SK-N-SH (cell line): ENCODE results near the gene KLK11.

ENCODE experiments used
- ELF1 ChIP-seq: IDR thresholded peaks from 2 replicates; pipeline ENCODE4 v1.4.0; 2012
- EP300 ChIP-seq, 2 experiments: IDR thresholded peaks; 2 replicates each; pipeline versions ENCODE4 v1.4.0 to v1.6.1; 2012; ENCODE audit warnings: borderline replicate concordance in 1 of 2, low read depth in 1 of 2, low read length in 1 of 2
- FOXM1 ChIP-seq: IDR thresholded peaks from 2 replicates; pipeline ENCODE4 v1.4.0; 2012; ENCODE audit warnings: low read depth, mild to moderate bottlenecking
- GATA2 ChIP-seq: sonication (generic); formaldehyde crosslinking; IDR thresholded peaks from 2 replicates; pipeline ENCODE4 v1.5.0; 2020; ENCODE audit warnings: mild to moderate bottlenecking, missing genetic modification reagents
- JUND ChIP-seq: IDR thresholded peaks from 2 replicates; pipeline ENCODE4 v1.4.0; 2012
- MXI1 ChIP-seq: IDR thresholded peaks from 2 replicates; pipeline ENCODE4 v1.6.1; 2012; ENCODE audit warnings: mild to moderate bottlenecking, low read depth, low read length, improper control_type of control experiment
- POLR2AphosphoS5 ChIP-seq: IDR thresholded peaks from 2 replicates; pipeline ENCODE4 v1.6.1; 2012; ENCODE audit warnings: low read depth, low read length
- TAF1 ChIP-seq: IDR thresholded peaks from 2 replicates; pipeline ENCODE4 v1.6.1; 2012; ENCODE audit warnings: low read depth, mild to moderate bottlenecking, low read length, moderate library complexity, borderline replicate concordance
- TCF12 ChIP-seq: IDR thresholded peaks from 2 replicates; pipeline ENCODE4 v1.4.0; 2012
- TF ChIP-seq, protein P1 (sequence below): fragments of 200-600 bp; sonication (generic); IDR thresholded peaks from 2 replicates; pipeline ENCODE4 v1.6.1; 2017; ENCODE audit warnings: antibody characterized with exemption, mild to moderate bottlenecking, moderate library complexity
- TF ChIP-seq, protein P2 (sequence below): fragments of 150-350 bp; IDR thresholded peaks from 2 replicates; pipeline ENCODE4 v1.6.1; 2016; ENCODE audit warnings: mild to moderate bottlenecking, low read depth, low read length
- TF ChIP-seq, protein P3 (sequence below): IDR thresholded peaks from 2 replicates; pipeline ENCODE4 v1.6.1; 2012; ENCODE audit warnings: mild to moderate bottlenecking, low read depth, low read length, moderate library complexity
- TF ChIP-seq, protein P4 (sequence below): IDR thresholded peaks from 2 replicates; pipeline ENCODE4; 2012

DNA sequence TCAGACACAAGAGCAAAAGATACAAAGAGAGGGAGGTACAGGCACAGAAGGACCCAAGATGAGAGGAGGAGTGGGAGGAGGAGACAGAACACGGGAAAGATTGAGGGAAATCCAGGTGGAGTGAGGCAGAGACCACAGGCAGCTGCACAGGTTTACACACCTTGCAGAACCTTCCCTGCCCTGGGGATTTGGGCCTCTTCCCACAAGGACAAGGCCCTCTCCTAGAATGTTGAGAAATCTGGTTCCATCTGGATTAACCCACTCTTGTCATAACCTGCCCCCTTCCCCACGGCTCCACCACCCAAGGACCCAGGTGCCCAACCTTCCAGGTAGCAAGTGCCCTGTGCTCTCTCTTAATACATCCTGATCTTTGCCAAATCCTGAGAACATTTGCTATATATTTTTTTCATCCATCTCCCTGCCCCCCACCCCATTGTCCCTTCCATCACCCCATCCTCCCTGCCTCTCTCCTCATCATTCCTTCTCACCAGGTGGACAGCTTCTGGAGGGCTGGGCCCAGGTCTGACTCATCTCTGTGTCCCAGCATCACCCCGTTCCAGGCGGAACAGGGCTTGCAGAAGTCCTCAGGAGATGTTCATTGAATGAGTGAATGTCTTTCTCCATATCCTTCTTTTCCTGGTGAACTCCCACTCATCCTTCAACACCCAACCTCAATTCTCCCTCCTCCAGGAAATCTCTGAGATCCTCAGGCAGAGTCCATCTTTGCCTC, 16.2 kb downstream of the KLK11 start:
- TF ChIP-seq, protein P1, sequence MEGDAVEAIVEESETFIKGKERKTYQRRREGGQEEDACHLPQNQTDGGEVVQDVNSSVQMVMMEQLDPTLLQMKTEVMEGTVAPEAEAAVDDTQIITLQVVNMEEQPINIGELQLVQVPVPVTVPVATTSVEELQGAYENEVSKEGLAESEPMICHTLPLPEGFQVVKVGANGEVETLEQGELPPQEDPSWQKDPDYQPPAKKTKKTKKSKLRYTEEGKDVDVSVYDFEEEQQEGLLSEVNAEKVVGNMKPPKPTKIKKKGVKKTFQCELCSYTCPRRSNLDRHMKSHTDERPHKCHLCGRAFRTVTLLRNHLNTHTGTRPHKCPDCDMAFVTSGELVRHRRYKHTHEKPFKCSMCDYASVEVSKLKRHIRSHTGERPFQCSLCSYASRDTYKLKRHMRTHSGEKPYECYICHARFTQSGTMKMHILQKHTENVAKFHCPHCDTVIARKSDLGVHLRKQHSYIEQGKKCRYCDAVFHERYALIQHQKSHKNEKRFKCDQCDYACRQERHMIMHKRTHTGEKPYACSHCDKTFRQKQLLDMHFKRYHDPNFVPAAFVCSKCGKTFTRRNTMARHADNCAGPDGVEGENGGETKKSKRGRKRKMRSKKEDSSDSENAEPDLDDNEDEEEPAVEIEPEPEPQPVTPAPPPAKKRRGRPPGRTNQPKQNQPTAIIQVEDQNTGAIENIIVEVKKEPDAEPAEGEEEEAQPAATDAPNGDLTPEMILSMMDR, result no peak
- TF ChIP-seq, protein P2, sequence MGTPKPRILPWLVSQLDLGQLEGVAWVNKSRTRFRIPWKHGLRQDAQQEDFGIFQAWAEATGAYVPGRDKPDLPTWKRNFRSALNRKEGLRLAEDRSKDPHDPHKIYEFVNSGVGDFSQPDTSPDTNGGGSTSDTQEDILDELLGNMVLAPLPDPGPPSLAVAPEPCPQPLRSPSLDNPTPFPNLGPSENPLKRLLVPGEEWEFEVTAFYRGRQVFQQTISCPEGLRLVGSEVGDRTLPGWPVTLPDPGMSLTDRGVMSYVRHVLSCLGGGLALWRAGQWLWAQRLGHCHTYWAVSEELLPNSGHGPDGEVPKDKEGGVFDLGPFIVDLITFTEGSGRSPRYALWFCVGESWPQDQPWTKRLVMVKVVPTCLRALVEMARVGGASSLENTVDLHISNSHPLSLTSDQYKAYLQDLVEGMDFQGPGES, result no peak
- TF ChIP-seq GATA2 (no peak), JUND (no peak), FOXM1 (no peak), MXI1 (no peak), ELF1 (no peak), POLR2AphosphoS5 (no peak), EP300 (IDR thresholded peaks at IDR 0.05; ENCODE audit: borderline replicate concordance in 1 of 2, low read depth in 1 of 2, low read length in 1 of 2) (no peak), TAF1 (no peak), TCF12 (no peak)
- TF ChIP-seq, protein P3, sequence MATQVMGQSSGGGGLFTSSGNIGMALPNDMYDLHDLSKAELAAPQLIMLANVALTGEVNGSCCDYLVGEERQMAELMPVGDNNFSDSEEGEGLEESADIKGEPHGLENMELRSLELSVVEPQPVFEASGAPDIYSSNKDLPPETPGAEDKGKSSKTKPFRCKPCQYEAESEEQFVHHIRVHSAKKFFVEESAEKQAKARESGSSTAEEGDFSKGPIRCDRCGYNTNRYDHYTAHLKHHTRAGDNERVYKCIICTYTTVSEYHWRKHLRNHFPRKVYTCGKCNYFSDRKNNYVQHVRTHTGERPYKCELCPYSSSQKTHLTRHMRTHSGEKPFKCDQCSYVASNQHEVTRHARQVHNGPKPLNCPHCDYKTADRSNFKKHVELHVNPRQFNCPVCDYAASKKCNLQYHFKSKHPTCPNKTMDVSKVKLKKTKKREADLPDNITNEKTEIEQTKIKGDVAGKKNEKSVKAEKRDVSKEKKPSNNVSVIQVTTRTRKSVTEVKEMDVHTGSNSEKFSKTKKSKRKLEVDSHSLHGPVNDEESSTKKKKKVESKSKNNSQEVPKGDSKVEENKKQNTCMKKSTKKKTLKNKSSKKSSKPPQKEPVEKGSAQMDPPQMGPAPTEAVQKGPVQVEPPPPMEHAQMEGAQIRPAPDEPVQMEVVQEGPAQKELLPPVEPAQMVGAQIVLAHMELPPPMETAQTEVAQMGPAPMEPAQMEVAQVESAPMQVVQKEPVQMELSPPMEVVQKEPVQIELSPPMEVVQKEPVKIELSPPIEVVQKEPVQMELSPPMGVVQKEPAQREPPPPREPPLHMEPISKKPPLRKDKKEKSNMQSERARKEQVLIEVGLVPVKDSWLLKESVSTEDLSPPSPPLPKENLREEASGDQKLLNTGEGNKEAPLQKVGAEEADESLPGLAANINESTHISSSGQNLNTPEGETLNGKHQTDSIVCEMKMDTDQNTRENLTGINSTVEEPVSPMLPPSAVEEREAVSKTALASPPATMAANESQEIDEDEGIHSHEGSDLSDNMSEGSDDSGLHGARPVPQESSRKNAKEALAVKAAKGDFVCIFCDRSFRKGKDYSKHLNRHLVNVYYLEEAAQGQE, result no peak
- TF ChIP-seq, protein P4, sequence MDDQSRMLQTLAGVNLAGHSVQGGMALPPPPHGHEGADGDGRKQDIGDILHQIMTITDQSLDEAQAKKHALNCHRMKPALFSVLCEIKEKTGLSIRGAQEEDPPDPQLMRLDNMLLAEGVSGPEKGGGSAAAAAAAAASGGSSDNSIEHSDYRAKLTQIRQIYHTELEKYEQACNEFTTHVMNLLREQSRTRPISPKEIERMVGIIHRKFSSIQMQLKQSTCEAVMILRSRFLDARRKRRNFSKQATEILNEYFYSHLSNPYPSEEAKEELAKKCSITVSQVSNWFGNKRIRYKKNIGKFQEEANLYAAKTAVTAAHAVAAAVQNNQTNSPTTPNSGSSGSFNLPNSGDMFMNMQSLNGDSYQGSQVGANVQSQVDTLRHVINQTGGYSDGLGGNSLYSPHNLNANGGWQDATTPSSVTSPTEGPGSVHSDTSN, result no peak
